Ishikawa (cell line): Measurements from ENCODE around the gene ATP8A2.

Experiments
- CEBPB ChIP-seq: IDR thresholded peaks from 2 replicates; pipeline ENCODE4 v1.6.1; 2012
- CREB1 ChIP-seq: IDR thresholded peaks from 2 replicates; pipeline ENCODE4 v1.6.1; 2012; ENCODE audit warnings: low read depth
- EGR1 ChIP-seq: IDR thresholded peaks from 2 replicates; pipeline ENCODE4 v1.6.1; 2012
- EP300 ChIP-seq: IDR thresholded peaks from 2 replicates; pipeline ENCODE4 v1.6.1; 2012; ENCODE audit warnings: borderline replicate concordance
- MAX ChIP-seq: IDR thresholded peaks from 2 replicates; pipeline ENCODE4 v1.6.1; 2012
- NFIC ChIP-seq: IDR thresholded peaks from 2 replicates; pipeline ENCODE4 v1.6.1; 2012
- RAD21 ChIP-seq: IDR thresholded peaks from 2 replicates; pipeline ENCODE4 v1.6.1; 2012; ENCODE audit warnings: low read depth
- REST ChIP-seq: IDR thresholded peaks from 2 replicates; pipeline ENCODE4 v1.6.1; 2012; ENCODE audit warnings: low read depth, mild to moderate bottlenecking
- TAF1 ChIP-seq: IDR thresholded peaks from 2 replicates; pipeline ENCODE4 v1.6.1; 2012; ENCODE audit warnings: low read depth, mild to moderate bottlenecking
- TCF12 ChIP-seq: IDR thresholded peaks from 2 replicates; pipeline ENCODE4 v1.6.1; 2012; ENCODE audit warnings: low read depth
- TEAD4 ChIP-seq: IDR thresholded peaks from 2 replicates; pipeline ENCODE4 v1.6.1; 2012

GRCh38 chr13:25777509-25777908, 405.7 kb downstream of the ATP8A2 start:
- TF ChIP-seq REST (no peak), EP300 (no peak), MAX (no peak), TCF12 (no peak), RAD21 (no peak), CREB1 (no peak), TAF1 (no peak), CEBPB (no peak), TEAD4 (no peak), NFIC (no peak), EGR1 (no peak)
